SU-DHL-6 (cell line): ENCODE measurements around the gene LRRC4.

Experiments
- H2AFZ ChIP-seq: fragments of 200-600 bp; sonication (generic); 2 replicates; pipeline ENCODE4 v1.6.1; 2014; ENCODE audit warnings: low read depth, mild to moderate bottlenecking, moderate library complexity, mixed read lengths, antibody characterized with exemption, low read length; ENCODE audit not compliant: severe bottlenecking
- H3F3A ChIP-seq: fragments of 200-600 bp; shearing (Covaris generic); 2 replicates; pipeline ENCODE4 v1.6.0; 2016; ENCODE audit warnings: antibody characterized with exemption, mild to moderate bottlenecking; ENCODE audit not compliant: insufficient read depth
- H3K27ac ChIP-seq: fragments of 200-600 bp; sonication (generic); 2 replicates; pipeline ENCODE4 v1.5.1; 2016; ENCODE audit warnings: low read depth, mild to moderate bottlenecking, low read length, moderate library complexity, mixed read lengths
- H3K27me3 ChIP-seq: fragments of 200-600 bp; sonication (generic), shearing (Covaris generic); 2 replicates; pipeline ENCODE4 v1.6.0; 2014; ENCODE audit warnings: mild to moderate bottlenecking, low read length
- H3K36me3 ChIP-seq: fragments of 200-600 bp; sonication (generic); 2 replicates; pipeline ENCODE4 v1.6.1; 2014; ENCODE audit warnings: mild to moderate bottlenecking, low read length, mixed read lengths
- H3K4me2 ChIP-seq: fragments of 300-600, 200-600 bp; shearing (Covaris generic), sonication (generic); 2 replicates; pipeline ENCODE4 v1.6.0; 2014; ENCODE audit warnings: low read length, low read depth, mild to moderate bottlenecking; ENCODE audit not compliant: poor library complexity, severe bottlenecking
- H3K4me3 ChIP-seq: fragments of 200-600 bp; sonication (generic); 2 replicates; pipeline ENCODE4 v1.5.1; 2014; ENCODE audit warnings: antibody characterized with exemption, low read length, mild to moderate bottlenecking, mixed read lengths; ENCODE audit not compliant: insufficient read depth, poor library complexity, severe bottlenecking
- H3K79me2 ChIP-seq: fragments of 200-600 bp; sonication (generic); 2 replicates; pipeline ENCODE4 v1.6.1; 2014; ENCODE audit warnings: mild to moderate bottlenecking, low read length, moderate library complexity; ENCODE audit not compliant: insufficient read depth
- H3K9ac ChIP-seq: fragments of 200-600 bp; sonication (generic); 2 replicates; pipeline ENCODE4 v1.7.0; 2014; ENCODE audit warnings: mild to moderate bottlenecking, low read length
- H3K9me2 ChIP-seq: fragments of 200-600 bp; sonication (generic); replicated peaks from 2 replicates; pipeline ENCODE4 v1.6.1; 2014; ENCODE audit warnings: low read length; ENCODE audit not compliant: insufficient read depth
- H3K9me3 ChIP-seq: fragments of 200-600 bp; sonication (generic); 2 replicates; pipeline ENCODE4 v1.6.1; 2014; ENCODE audit warnings: low read length, mixed read lengths; ENCODE audit not compliant: insufficient read depth
- H4K20me1 ChIP-seq: fragments of 200-600 bp; sonication (generic); 2 replicates; pipeline ENCODE4 v1.6.1; 2014; ENCODE audit warnings: low read depth, mild to moderate bottlenecking, antibody characterized with exemption, low read length, moderate library complexity, mixed read lengths
- EZH2phosphoT487 ChIP-seq: fragments of 200-600 bp; sonication (generic), shearing (Covaris generic); conservative IDR thresholded peaks from 2 replicates; pipeline ENCODE4 v1.6.1; 2018; ENCODE audit warnings: mild to moderate bottlenecking, antibody characterized with exemption, low read length, moderate library complexity, mixed read lengths
- TF ChIP-seq, protein P1 (sequence below): fragments of 200-600 bp; sonication (generic); IDR thresholded peaks from one replicate; pipeline ENCODE4 v1.5.1; 2017; ENCODE audit warnings: antibody characterized with exemption, mild to moderate bottlenecking, low read length, moderate library complexity; ENCODE audit not compliant: insufficient read depth, poor library complexity, severe bottlenecking

The LRRC4 gene

DNA sequence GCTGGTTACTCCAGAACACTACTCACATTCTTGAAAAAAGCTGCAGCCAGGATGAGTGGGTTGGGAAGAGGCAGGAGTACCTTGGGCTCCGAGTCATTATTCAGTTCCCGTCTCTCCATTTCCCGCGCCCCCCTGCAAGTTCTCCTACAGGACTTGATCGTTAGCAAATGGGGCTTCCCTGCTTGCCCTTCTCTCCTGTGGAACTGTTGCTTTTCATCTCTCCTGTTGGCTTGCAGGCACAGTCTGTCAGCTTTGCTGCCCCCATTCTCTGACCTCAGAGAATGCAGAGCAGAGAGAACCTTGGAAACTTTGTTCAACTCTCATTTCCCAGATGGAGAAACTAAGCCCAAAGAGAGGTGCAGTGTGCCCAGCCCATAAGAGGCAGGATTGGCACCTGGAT lies 35.6 kb upstream of the LRRC4 start:
- Histone ChIP-seq H3K9ac (no peak overlapping the region), H3K27me3 (no peaks in the 10 kb centered on the region), H3K9me3 (no peaks in the 10 kb centered on the region), H3K79me2 (no peaks in the 10 kb centered on the region), H4K20me1 (no peaks in the 10 kb centered on the region), H2AFZ (no peak overlapping the region), H3K4me3 (no peak overlapping the region), H3K9me2 (no peaks in the 10 kb centered on the region), H3K36me3 (no peaks in the 10 kb centered on the region), H3K27ac (no peak overlapping the region), H3K4me2 (no peak overlapping the region), H3F3A (no peaks in the 10 kb centered on the region)
- TF ChIP-seq EZH2phosphoT487: no peak
- TF ChIP-seq, protein P1, sequence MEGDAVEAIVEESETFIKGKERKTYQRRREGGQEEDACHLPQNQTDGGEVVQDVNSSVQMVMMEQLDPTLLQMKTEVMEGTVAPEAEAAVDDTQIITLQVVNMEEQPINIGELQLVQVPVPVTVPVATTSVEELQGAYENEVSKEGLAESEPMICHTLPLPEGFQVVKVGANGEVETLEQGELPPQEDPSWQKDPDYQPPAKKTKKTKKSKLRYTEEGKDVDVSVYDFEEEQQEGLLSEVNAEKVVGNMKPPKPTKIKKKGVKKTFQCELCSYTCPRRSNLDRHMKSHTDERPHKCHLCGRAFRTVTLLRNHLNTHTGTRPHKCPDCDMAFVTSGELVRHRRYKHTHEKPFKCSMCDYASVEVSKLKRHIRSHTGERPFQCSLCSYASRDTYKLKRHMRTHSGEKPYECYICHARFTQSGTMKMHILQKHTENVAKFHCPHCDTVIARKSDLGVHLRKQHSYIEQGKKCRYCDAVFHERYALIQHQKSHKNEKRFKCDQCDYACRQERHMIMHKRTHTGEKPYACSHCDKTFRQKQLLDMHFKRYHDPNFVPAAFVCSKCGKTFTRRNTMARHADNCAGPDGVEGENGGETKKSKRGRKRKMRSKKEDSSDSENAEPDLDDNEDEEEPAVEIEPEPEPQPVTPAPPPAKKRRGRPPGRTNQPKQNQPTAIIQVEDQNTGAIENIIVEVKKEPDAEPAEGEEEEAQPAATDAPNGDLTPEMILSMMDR: no peak

DNA sequence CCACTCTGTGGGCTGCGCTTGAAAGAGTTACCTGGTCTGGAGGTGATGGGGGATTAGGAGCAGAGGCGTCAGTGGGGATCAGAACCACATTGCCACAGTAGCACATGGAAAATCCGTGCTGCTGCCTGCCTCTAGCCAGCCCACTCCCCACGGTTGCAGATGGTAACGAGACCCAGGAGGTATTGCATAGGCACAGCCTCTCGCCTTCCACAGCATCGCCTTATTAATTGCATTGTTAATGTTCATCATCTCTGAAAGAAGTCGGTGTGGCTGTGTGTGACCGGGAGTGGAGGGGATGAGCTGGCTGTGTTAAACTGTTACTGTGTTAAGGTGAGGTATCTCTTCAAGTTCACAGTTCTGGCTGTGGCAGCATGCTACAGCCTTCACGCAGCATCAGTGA lies 35.2 kb upstream of the LRRC4 start:
- Histone ChIP-seq H3K27ac (no peak overlapping the region), H3K4me3 (no peak overlapping the region), H3K27me3 (no peaks in the 10 kb centered on the region), H3K79me2 (no peaks in the 10 kb centered on the region), H2AFZ (no peak overlapping the region), H4K20me1 (no peaks in the 10 kb centered on the region), H3K36me3 (no peaks in the 10 kb centered on the region), H3K4me2 (no peak overlapping the region), H3K9me2 (no peaks in the 10 kb centered on the region), H3K9me3 (no peaks in the 10 kb centered on the region), H3K9ac (no peak overlapping the region), H3F3A (no peaks in the 10 kb centered on the region)
- TF ChIP-seq EZH2phosphoT487: no peak
- TF ChIP-seq, protein P1: no peak

DNA sequence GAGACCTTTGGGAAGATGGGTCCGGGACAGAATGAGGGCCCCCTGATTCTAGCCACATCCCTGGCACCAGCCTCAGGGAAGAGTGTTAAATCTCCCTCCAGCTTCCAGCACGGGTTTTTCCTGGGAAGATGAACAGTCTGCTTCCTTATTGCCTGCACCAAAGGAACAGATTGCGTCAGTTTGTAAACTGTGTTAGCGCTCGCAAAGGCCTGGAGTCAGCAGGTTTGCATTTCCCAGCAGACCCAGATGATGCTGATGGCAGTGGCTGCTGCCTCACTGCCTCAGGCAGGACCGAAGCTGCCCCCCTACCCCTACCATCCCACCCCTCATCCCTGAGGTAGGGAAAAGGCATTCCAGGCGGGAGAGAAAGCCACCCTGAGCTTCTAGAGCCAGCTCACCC lies 34.6 kb upstream of the LRRC4 start:
- H2AFZ ChIP-seq: no peak overlapping the region

More for the DNA sequence above, 34.6 kb upstream of the LRRC4 start:
- no peaks in the 10 kb centered on the region for H3F3A ChIP-seq
- no peaks in the 10 kb centered on the region for H3K9me2 ChIP-seq
- H3K9me3 ChIP-seq: no peaks in the 10 kb centered on the region
- H3K4me2 ChIP-seq: no peak overlapping the region
- no peak overlapping the region for H3K4me3 ChIP-seq
- H3K36me3 ChIP-seq: no peaks in the 10 kb centered on the region
- no peaks in the 10 kb centered on the region for H3K79me2 ChIP-seq
- no peaks in the 10 kb centered on the region for H4K20me1 ChIP-seq
- no peak overlapping the region for H3K9ac ChIP-seq
- no peak overlapping the region for H3K27ac ChIP-seq
- no peak for TF ChIP-seq EZH2phosphoT487
- TF ChIP-seq, protein P1: no peak
- H3K27me3 ChIP-seq: no peaks in the 10 kb centered on the region
